SH-SY5Y (cell line): ENCODE measurements around the gene MIGA2.

Source experiments
- GATA2 ChIP-seq: IDR thresholded peaks from 2 replicates; pipeline ENCODE4 v1.6.1; 2011; ENCODE audit warnings: mild to moderate bottlenecking, low read depth, low read length
- GATA3 ChIP-seq: IDR thresholded peaks from 2 replicates; pipeline ENCODE4 v1.6.1; 2011; ENCODE audit warnings: low read depth, mild to moderate bottlenecking, low read length, moderate library complexity

- TF ChIP-seq GATA2: no peak
- TF ChIP-seq GATA3: no peak
Measured at GRCh38 chr9:129027685-129028191, 8.7 kb upstream of the MIGA2 start.
